Spleen (tissue), 11 donors: Measurements from ENCODE around the gene ASF1A. TPM values are rescaled to one million over a fixed set of nuclear protein-coding genes. Genes with fewer than 3 reads are reported as not detected.

Experiments used
- DNase-seq: peaks from one replicate; pipeline ENCODE4 v3.0.0-alpha.2; 2020
- H3K27ac ChIP-seq, 8 donors: fragments of 200-600 bp; sonication (generic) in 7 of 8; 1 replicate in 4 of 8; 2 replicates in 4 of 8; pipeline versions ENCODE4 v1.5.0 to v1.8.0; 2016 to 2021; ENCODE audit warnings: inconsistent platforms in 4 of 8, mild to moderate bottlenecking in 4 of 8, moderate library complexity in 1 of 8
- H3K27me3 ChIP-seq, 7 donors: fragments of 200-600 bp; sonication (generic) in 6 of 7; replicated peaks in 1 of 7; 1 replicate in 4 of 7; 2 replicates in 3 of 7; pipeline versions ENCODE4 v1.5.0 to v1.8.0; 2016 to 2021; ENCODE audit warnings: inconsistent platforms in 3 of 7, mild to moderate bottlenecking in 1 of 7
- H3K36me3 ChIP-seq, 6 donors: fragments of 200-600 bp; sonication (generic) in 5 of 6; 1 replicate in 4 of 6; 2 replicates in 2 of 6; pipeline versions ENCODE4 v1.5.0 to v1.8.0; 2016 to 2021; ENCODE audit warnings: inconsistent platforms in 2 of 6
- H3K4me1 ChIP-seq, 6 donors: fragments of 200-600 bp; sonication (generic) in 5 of 6; 1 replicate in 3 of 6; 2 replicates in 3 of 6; pipeline versions ENCODE4 v1.5.0 to v1.8.0; 2016 to 2021; ENCODE audit warnings: inconsistent platforms in 3 of 6
- H3K4me3 ChIP-seq, 8 donors: fragments of 200-600 bp; sonication (generic) in 7 of 8; 1 replicate in 4 of 8; 2 replicates in 4 of 8; pipeline versions ENCODE4 v1.5.0 to v1.8.0; 2016 to 2021; ENCODE audit warnings: inconsistent platforms in 4 of 8, mild to moderate bottlenecking in 4 of 8, moderate library complexity in 2 of 8
- H3K9me3 ChIP-seq, 8 donors: fragments of 200-600 bp; sonication (generic) in 7 of 8; 1 replicate in 4 of 8; 2 replicates in 4 of 8; pipeline versions ENCODE4 v1.5.0 to v1.8.0; 2016 to 2021; ENCODE audit warnings: inconsistent platforms in 4 of 8
- POLR2A ChIP-seq, 3 donors: fragments of 450-650 bp; IDR thresholded peaks; one replicate each; pipeline ENCODE4 v1.5.1; 2017; ENCODE audit warnings: antibody characterized with exemption in 3 of 3, mild to moderate bottlenecking in 1 of 3
- POLR2AphosphoS5 ChIP-seq, 3 donors: sonication (generic); formaldehyde crosslinking; IDR thresholded peaks; one replicate each; pipeline ENCODE4 v1.5.1; 2017; ENCODE audit warnings: antibody characterized with exemption in 3 of 3
- WGBS, 5 donors: extraction: QIAGEN DNeasy Blood & Tissue Kit in 3 of 5; methylation state at CpG; one replicate each; pipeline versions ENCODE4 v1.1.5 to v1.1.7; 2013 to 2018; 5-methylcytosine and 5-hydroxymethylcytosine counted together
- intact Hi-C: fragments of 100-400 bp; cut with DNase I; formaldehyde crosslinking; loops from one replicate; pipeline ENCODE4 v1.15.0; 2023; ENCODE audit warnings: low total_unique reads
- polyA plus RNA-seq, 3 donors: library from polyadenylated mRNA; stranded (reverse); fragments of 200-250 nt; gene quantifications; one replicate each; pipeline ENCODE4 v1.2.1, GENCODE V29; 2013
- total RNA-seq, 7 donors: library from RNA; depleted of rRNA in 3 of 7; stranded (reverse); fragments of >200 nt in 3 of 7; fragmentation: NEBNext Ultra II Directional in 4 of 7; extraction: Animal tissue kit (Norgen Biotek cat#: 25700) in 4 of 7; gene quantifications; one replicate each; pipeline versions ENCODE4 v1.1.0 to v1.2.1, GENCODE V29; 2016 to 2021
- TF ChIP-seq, protein P1 (sequence below), 11 experiments: fragments of 200-600 bp in 7 of 11; fragments of 450-650 bp in 4 of 11; sonication (generic) in 4 of 11; IDR thresholded peaks in 8 of 11; conservative IDR thresholded peaks in 3 of 11; 1 replicate in 7 of 11; 2 replicates in 4 of 11; pipeline versions ENCODE4 v1.4.0 to v1.8.0; 2016 to 2021; ENCODE audit warnings: antibody characterized with exemption in 11 of 11, inconsistent platforms in 4 of 11, mild to moderate bottlenecking in 1 of 11
- donor health status: healthy with polysubstance abuse.
- donor health status: DM: no; HTN: no; CAD: no; lungs with moderate emphysema.
- donor health status: DM: no; HTN: no; CAD: no.
- donor health status: Bipolar disorder and iron deficiency.
- donor health status: healthy.
- donor health status: DM: no; HTN: no; CAD: no.
- donor health status: DM: yes; HTN: yes; CAD: no.

Gene ASF1A
- total and polyA plus RNA-seq, 10 donors = 16.3 to 27.2 (median 17.2) TPM

DNA sequence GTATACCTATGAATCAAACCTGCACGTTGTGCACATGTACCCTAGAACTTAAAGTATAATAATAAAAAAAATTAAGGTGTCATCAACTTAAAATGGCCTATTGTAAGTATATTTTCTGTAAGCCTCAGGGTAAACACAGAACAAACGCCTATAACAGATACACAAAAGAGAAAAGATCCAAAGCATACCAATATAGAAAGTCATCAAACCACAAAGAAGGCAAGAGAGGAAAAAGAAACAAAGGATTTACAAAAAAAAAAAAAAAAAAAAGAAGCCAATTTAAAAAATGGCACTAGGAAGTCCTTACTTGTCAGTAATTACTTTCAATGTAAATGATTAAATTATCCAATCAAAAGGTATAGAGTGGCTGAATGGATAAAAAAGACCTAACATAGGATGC lies 24.6 kb upstream of the ASF1A start:
- 87 to 94% (median 93%) methylated on average over 2 of the region's 2 CpGs for WGBS, 5 donors
- no peak for DNase-seq
- H3K36me3 ChIP-seq = peaks cover 0 to 3% (median 0%) of the 10 kb centered on the region in 6 donors
- no peak for TF ChIP-seq POLR2A (IDR thresholded peaks at IDR 0.05)
- TF ChIP-seq, protein P1, sequence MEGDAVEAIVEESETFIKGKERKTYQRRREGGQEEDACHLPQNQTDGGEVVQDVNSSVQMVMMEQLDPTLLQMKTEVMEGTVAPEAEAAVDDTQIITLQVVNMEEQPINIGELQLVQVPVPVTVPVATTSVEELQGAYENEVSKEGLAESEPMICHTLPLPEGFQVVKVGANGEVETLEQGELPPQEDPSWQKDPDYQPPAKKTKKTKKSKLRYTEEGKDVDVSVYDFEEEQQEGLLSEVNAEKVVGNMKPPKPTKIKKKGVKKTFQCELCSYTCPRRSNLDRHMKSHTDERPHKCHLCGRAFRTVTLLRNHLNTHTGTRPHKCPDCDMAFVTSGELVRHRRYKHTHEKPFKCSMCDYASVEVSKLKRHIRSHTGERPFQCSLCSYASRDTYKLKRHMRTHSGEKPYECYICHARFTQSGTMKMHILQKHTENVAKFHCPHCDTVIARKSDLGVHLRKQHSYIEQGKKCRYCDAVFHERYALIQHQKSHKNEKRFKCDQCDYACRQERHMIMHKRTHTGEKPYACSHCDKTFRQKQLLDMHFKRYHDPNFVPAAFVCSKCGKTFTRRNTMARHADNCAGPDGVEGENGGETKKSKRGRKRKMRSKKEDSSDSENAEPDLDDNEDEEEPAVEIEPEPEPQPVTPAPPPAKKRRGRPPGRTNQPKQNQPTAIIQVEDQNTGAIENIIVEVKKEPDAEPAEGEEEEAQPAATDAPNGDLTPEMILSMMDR (IDR thresholded peaks at IDR 0.05 in 8 of 11, conservative IDR thresholded peaks at IDR 0.05 in 3 of 11) = no peak
- no peak overlapping the region for H3K4me3 ChIP-seq
- H3K9me3 ChIP-seq = peaks cover 0 to 21% (median 3%) of the 10 kb centered on the region in 8 donors
- no peak overlapping the region for H3K27ac ChIP-seq
- H3K4me1 ChIP-seq = peaks cover 0 to 27% (median 9%) of the 10 kb centered on the region in 6 donors
- intact Hi-C loops = no loop called here
- H3K27me3 ChIP-seq = no peaks in the 10 kb centered on the region

DNA sequence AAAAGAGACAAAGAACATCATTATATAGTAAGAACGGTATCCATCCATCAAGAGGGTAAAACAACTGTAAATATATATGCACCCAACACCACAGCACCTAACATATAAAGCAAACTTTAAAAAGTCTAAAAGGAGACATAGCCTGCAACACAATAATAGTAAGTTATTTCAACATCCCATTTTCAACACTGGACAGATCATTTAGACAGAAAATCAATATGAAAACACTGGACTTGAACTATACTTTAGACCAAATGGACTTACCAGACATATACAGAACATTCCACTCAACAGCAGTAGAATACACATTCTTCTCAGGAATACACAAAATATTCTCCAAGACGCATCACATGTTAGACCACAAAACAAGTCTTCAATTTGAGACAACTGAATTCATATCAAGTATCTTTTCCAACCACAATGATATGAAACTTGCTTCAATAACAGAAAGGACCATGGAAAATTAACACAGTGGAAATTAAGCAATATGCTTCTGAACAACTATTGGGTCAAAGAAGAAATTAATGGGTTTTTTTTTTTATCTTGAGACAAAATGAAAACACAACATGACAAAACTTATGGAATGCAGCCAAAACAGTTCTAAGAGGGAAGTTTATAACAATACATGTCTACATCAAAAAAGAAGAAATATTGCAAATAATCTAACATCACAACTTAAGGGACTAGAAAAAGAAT lies 23.9 kb upstream of the ASF1A start:
- DNase-seq = no peak
- no peak overlapping the region for H3K27ac ChIP-seq
- WGBS, 5 donors = 64 to 98% (median 93%) methylated on average over 2 of the region's 2 CpGs

DNA sequence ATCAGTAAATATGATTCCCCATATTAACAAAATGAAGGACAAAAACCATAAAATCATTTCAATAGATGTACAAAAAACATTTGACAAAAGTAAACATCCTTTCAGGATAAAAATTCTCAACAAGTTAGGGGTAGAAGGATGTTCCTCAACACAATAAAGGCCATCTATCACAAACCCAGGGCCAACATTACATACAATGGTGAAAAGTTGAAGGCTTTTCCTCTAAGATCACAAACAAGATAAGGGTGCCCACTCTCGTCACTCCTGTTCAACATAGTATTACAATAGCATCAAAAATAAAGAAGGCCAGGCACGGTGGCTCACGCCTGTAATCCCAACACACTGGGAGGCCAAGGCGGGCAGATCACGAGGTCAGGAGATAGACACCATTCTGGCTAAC lies 22.6 kb upstream of the ASF1A start:
- H3K36me3 ChIP-seq = peaks cover 0 to 3% (median 0%) of the 10 kb centered on the region in 6 donors

More for the DNA sequence above, 23.9 kb upstream of the ASF1A start:
- TF ChIP-seq, protein P1 (IDR thresholded peaks at IDR 0.05 in 8 of 11, conservative IDR thresholded peaks at IDR 0.05 in 3 of 11) = no peak
- TF ChIP-seq POLR2AphosphoS5 (IDR thresholded peaks at IDR 0.05) (no peak), POLR2A (IDR thresholded peaks at IDR 0.05) (no peak)
- Histone ChIP-seq H3K4me1 (peaks cover 0 to 20% (median 2%) of the 10 kb centered on the region in 6 donors), H3K36me3 (peaks cover 0 to 3% (median 0%) of the 10 kb centered on the region in 6 donors), H3K4me3 (no peak overlapping the region), H3K27me3 (no peaks in the 10 kb centered on the region), H3K9me3 (peaks cover 0 to 21% (median 3%) of the 10 kb centered on the region in 8 donors)
- intact Hi-C loops = no loop called here

DNA sequence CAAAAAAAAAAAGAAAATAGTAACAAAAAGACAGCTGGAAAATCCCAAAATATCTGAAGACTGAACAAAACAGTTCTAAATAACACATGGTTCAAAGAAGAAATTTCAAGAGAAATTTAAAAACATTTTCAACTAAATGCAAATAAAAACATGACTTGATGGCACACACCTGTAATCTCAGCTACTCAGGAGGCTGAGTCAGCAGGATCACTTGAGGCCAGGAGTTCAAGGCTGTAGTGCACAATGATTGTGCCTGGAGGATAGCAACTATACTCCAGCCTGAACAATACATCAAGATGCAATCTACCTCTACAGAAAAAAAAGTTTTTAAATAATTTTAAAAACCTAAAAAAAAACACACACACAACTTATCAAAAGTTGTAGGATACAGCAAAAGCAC lies 21.6 kb upstream of the ASF1A start:
- no peak for DNase-seq
- peaks cover 0 to 14% (median 0%) of the 10 kb centered on the region in 6 donors for H3K4me1 ChIP-seq
- no peak overlapping the region for H3K27ac ChIP-seq
- intact Hi-C loops = no loop called here
- TF ChIP-seq POLR2AphosphoS5 (IDR thresholded peaks at IDR 0.05) = no peak
- no peak for TF ChIP-seq POLR2A (IDR thresholded peaks at IDR 0.05)
- TF ChIP-seq, protein P1 (IDR thresholded peaks at IDR 0.05 in 8 of 11, conservative IDR thresholded peaks at IDR 0.05 in 3 of 11) = no peak
- H3K27me3 ChIP-seq = no peaks in the 10 kb centered on the region
- H3K4me3 ChIP-seq = no peak overlapping the region
- H3K9me3 ChIP-seq = peaks cover 0 to 13% (median 3%) of the 10 kb centered on the region in 8 donors
- H3K36me3 ChIP-seq = peaks cover 0 to 3% (median 0%) of the 10 kb centered on the region in 6 donors

More for the DNA sequence above, 22.6 kb upstream of the ASF1A start:
- Histone ChIP-seq H3K4me3 (no peak overlapping the region), H3K9me3 (peaks cover 0 to 19% (median 3%) of the 10 kb centered on the region in 8 donors), H3K4me1 (peaks cover 0 to 14% (median 0%) of the 10 kb centered on the region in 6 donors), H3K27ac (peak overlapping the region in 2 of 8 donors; percentile 7 to 22), H3K27me3 (no peaks in the 10 kb centered on the region)
- TF ChIP-seq, protein P1 (IDR thresholded peaks at IDR 0.05 in 8 of 11, conservative IDR thresholded peaks at IDR 0.05 in 3 of 11) = no peak
- TF ChIP-seq POLR2A (IDR thresholded peaks at IDR 0.05) (no peak), POLR2AphosphoS5 (IDR thresholded peaks at IDR 0.05) (peak in 1 of 3 donors; percentile 11)
- intact Hi-C loops = no loop called here
- DNase-seq = no peak
- 82 to 90% (median 89%) methylated on average over 5 of the region's 5 CpGs for WGBS, 5 donors
